Kasumi-1 (cell line): ENCODE measurements around the gene SH3BP5.
"Not testable (repeated sequence)": the region's sequence is repeated elsewhere in the genome, so short reads cannot be mapped to it uniquely, and the experiment has no call there.

Source experiments
- DNase-seq, 2 experiments: peaks; one replicate each; lab custom pipeline; 2025; lab: John Stamatoyannopoulos, UW

The SH3BP5 gene

GRCh38 chr3:15332405-15333098 is at the start of gene SH3BP5:
Gene SH3BP5 (minus strand): TSS chr3:15332586. CDS start chr3:15332408, 178 bp downstream.
- DNase-seq, result peak; percentile 36 to 56

GRCh38 chr3:15380980-15381890 is 48.8 kb upstream of the SH3BP5 start:
- no peak for DNase-seq

GRCh38 chr3:15377961-15378791 is 45.8 kb upstream of the SH3BP5 start:
- DNase-seq, result peak; percentile 90 to 92

- DNase-seq, result no peak
These were observed 43.1 kb upstream of the SH3BP5 start for GRCh38 chr3:15375461-15376000.

- no peak for DNase-seq
These were observed 40.5 kb upstream of the SH3BP5 start for GRCh38 chr3:15372918-15373317.

- no peak for DNase-seq
These were observed 36.3 kb upstream of the SH3BP5 start for GRCh38 chr3:15368561-15369135.

GRCh38 chr3:15367059-15367458 is 34.7 kb upstream of the SH3BP5 start:
- DNase-seq, result no peak

GRCh38 chr3:15364078-15364477 is 31.7 kb upstream of the SH3BP5 start:
- DNase-seq, result not testable (repeated sequence)

- DNase-seq, result no peak
These were observed 29.3 kb upstream of the SH3BP5 start for GRCh38 chr3:15361494-15362214.

- DNase-seq, result peak in 1 of 2 experiments; percentile 8
These were observed 28.6 kb upstream of the SH3BP5 start for GRCh38 chr3:15360788-15361493.

GRCh38 chr3:15359677-15360397 is 27.5 kb upstream of the SH3BP5 start:
- no peak for DNase-seq

GRCh38 chr3:15356651-15357061 is 24.3 kb upstream of the SH3BP5 start:
- DNase-seq, result not testable (repeated sequence)

GRCh38 chr3:15356176-15356575 is 23.8 kb upstream of the SH3BP5 start:
- DNase-seq, result no peak

GRCh38 chr3:15355086-15355485 is 22.7 kb upstream of the SH3BP5 start:
- DNase-seq, result no peak

GRCh38 chr3:15354485-15354884 is 22.1 kb upstream of the SH3BP5 start:
- no peak for DNase-seq

- no peak for DNase-seq
These were observed 17.8 kb upstream of the SH3BP5 start for GRCh38 chr3:15350141-15350540.

GRCh38 chr3:15349438-15349837 is 17.1 kb upstream of the SH3BP5 start:
- not testable (repeated sequence) for DNase-seq

GRCh38 chr3:15348246-15348645 is 15.9 kb upstream of the SH3BP5 start:
- no peak for DNase-seq

GRCh38 chr3:15347737-15348110 is 15.3 kb upstream of the SH3BP5 start:
- DNase-seq, result no peak
